B cell (primary cell): ENCODE results near the gene CALM3. TPM values are rescaled to one million over a fixed set of nuclear protein-coding genes. Genes with fewer than 3 reads are reported as not detected.

Experiments
- ATAC-seq: fragments of 200-7000 bp; cut with Tn5 transposase; one replicate; pipeline ENCODE4 v1.10.0; 2021; ENCODE audit warnings: low read depth, mild to moderate bottlenecking, moderate number of reproducible peaks, moderate library complexity
- CTCF ChIA-PET: fragments of 350-600 bp; sonication (Branson Sonifier 250); formaldehyde crosslinking; loops from one replicate; lab custom pipeline; 2021; ENCODE audit warnings: antibody characterized with exemption, inconsistent platforms; lab: Charles Lee
- POLR2A ChIA-PET: fragments of 350-600 bp; sonication (Branson Sonifier 250); formaldehyde crosslinking; loops from one replicate; lab custom pipeline; 2021; ENCODE audit warnings: antibody characterized with exemption; lab: Charles Lee
- DNase-seq: peaks from one replicate; pipeline ENCODE4 v3.0.0; 2013
- H2AFZ ChIP-seq: 2 replicates; pipeline ENCODE4 v1.6.1; 2012; ENCODE audit warnings: mild to moderate bottlenecking, low read depth, low read length; ENCODE audit not compliant: insufficient read depth, poor library complexity, severe bottlenecking
- H3K27ac ChIP-seq, 2 donors: 1 replicate in 1 of 2; 2 replicates in 1 of 2; pipeline ENCODE4 v1.5.1; 2012 to 2013; ENCODE audit warnings: low read length in 2 of 2, mild to moderate bottlenecking in 2 of 2, moderate library complexity in 1 of 2
- H3K27me3 ChIP-seq, 4 experiments: fragments of 200-600 bp in 1 of 4; sonication (generic) in 1 of 4; replicated peaks in 1 of 4; 1 replicate in 2 of 4; 2 replicates in 2 of 4; pipeline versions ENCODE4 v1.6.1 to v1.7.0; 2013 to 2016; ENCODE audit warnings: low read length in 3 of 4, mild to moderate bottlenecking in 2 of 4, mixed read lengths in 1 of 4, moderate library complexity in 1 of 4; ENCODE audit not compliant: insufficient read depth in 4 of 4, control insufficient read depth in 3 of 4; ENCODE audit errors: control extremely low read depth in 1 of 4
- H3K36me3 ChIP-seq, 2 experiments: replicated peaks in 1 of 2; 1 replicate in 1 of 2; 2 replicates in 1 of 2; pipeline versions ENCODE4 v1.6.1 to v1.7.1; 2013; ENCODE audit warnings: low read length in 1 of 2; ENCODE audit not compliant: insufficient read depth in 2 of 2, control insufficient read depth in 1 of 2; ENCODE audit errors: control extremely low read depth in 1 of 2, extremely low read depth in 1 of 2
- H3K4me1 ChIP-seq, 2 donors: fragments of 200-600 bp in 1 of 2; sonication (generic) in 1 of 2; 1 replicate in 1 of 2; 2 replicates in 1 of 2; pipeline versions ENCODE4 v1.5.1 to v1.6.1; 2013 to 2017; ENCODE audit warnings: low read length in 2 of 2; ENCODE audit not compliant: control insufficient read depth in 2 of 2, insufficient read depth in 2 of 2
- H3K4me2 ChIP-seq: replicated peaks from 2 replicates; pipeline ENCODE3; 2012; ENCODE audit warnings: mild to moderate bottlenecking, low read depth, low read length; ENCODE audit not compliant: poor library complexity, severe bottlenecking
- H3K4me3 ChIP-seq, 5 experiments: fragments of 200-600 bp in 1 of 5; sonication (generic) in 1 of 5; 1 replicate in 3 of 5; 2 replicates in 2 of 5; pipeline versions ENCODE4 v1.5.1 to v1.7.0; 2011 to 2016; ENCODE audit warnings: low read length in 4 of 5, mild to moderate bottlenecking in 4 of 5, low read depth in 2 of 5, control low read depth in 1 of 5, moderate library complexity in 1 of 5; ENCODE audit not compliant: insufficient read depth in 1 of 5; ENCODE audit errors: control extremely low read depth in 1 of 5, extremely low read depth in 1 of 5
- H3K79me2 ChIP-seq: fragments of 200-600 bp; sonication (generic); one replicate; pipeline ENCODE4 v1.6.0; 2016; ENCODE audit warnings: low read length; ENCODE audit not compliant: control insufficient read depth, insufficient read depth
- H3K9ac ChIP-seq: fragments of 200-600 bp; sonication (generic); 2 replicates; pipeline ENCODE4 v1.6.1; 2017; ENCODE audit warnings: mild to moderate bottlenecking, low read length, moderate library complexity
- H3K9me3 ChIP-seq, 3 donors: one replicate each; pipeline versions ENCODE4 v1.6.1 to v1.7.1; 2013; ENCODE audit warnings: low read length in 2 of 3; ENCODE audit not compliant: control insufficient read depth in 2 of 3, insufficient read depth in 1 of 3; ENCODE audit errors: control extremely low read depth in 1 of 3
- H4K20me1 ChIP-seq: 2 replicates; pipeline ENCODE4 v1.6.0; 2012; ENCODE audit warnings: mild to moderate bottlenecking, low read length; ENCODE audit not compliant: insufficient read depth, control insufficient read depth, poor library complexity, severe bottlenecking
- H3K27ac Mint-ChIP-seq: one replicate; pipeline ENCODE4 v1.8.0; 2021; ENCODE audit warnings: mixed read lengths
- H3K27me3 Mint-ChIP-seq: one replicate; pipeline ENCODE4 v1.8.0; 2021; ENCODE audit warnings: mixed read lengths
- H3K4me1 Mint-ChIP-seq: one replicate; pipeline ENCODE4 v1.8.0; 2021; ENCODE audit warnings: mixed read lengths
- H3K4me3 Mint-ChIP-seq: one replicate; pipeline ENCODE4 v1.8.0; 2021; ENCODE audit warnings: mixed read lengths
- H3K9me3 Mint-ChIP-seq: one replicate; pipeline ENCODE4 v1.8.0; 2022; ENCODE audit warnings: mixed read lengths; ENCODE audit not compliant: insufficient read depth
- CTCF ChIP-seq: fragments of 200-600 bp; IDR thresholded peaks from one replicate; pipeline ENCODE4 v1.8.0; 2022; ENCODE audit warnings: antibody characterized with exemption, mild to moderate bottlenecking
- EZH2 ChIP-seq: IDR thresholded peaks from 2 replicates; pipeline ENCODE4 v1.6.1; 2012; ENCODE audit warnings: borderline replicate concordance, low read depth, mild to moderate bottlenecking, moderate library complexity, low read length; ENCODE audit not compliant: insufficient read depth, poor library complexity, severe bottlenecking
- WGBS: methylation state at CpG from one replicate; pipeline ENCODE4 v1.1.5; 2013; ENCODE audit warnings: missing lambda C conversion rate; ENCODE audit not compliant: insufficient coverage; 5-methylcytosine and 5-hydroxymethylcytosine counted together
- intact Hi-C: fragments of 100-400 bp; cut with micrococcal nuclease; formaldehyde crosslinking; loops from one replicate; pipeline ENCODE4 v1.10.0; 2022
- polyA plus RNA-seq: library from polyadenylated mRNA; depleted of rRNA; stranded (reverse); fragments of >200 nt; gene quantifications from 2 replicates; pipeline ENCODE4 v1.2.3, GENCODE V29; 2012
- total RNA-seq, 2 donors: library from RNA; stranded (reverse); fragments of 120-200 nt in 1 of 2; gene quantifications; 1 replicate in 1 of 2; 2 replicates in 1 of 2; pipeline versions ENCODE4 v1.2.3 to v1.2.4, GENCODE V29; 2013 to 2022

CALM3 gene
- total and polyA plus RNA-seq, 2 donors (not counting 1 experiment from before 2014, with no cell fraction given), result 99.0 to 99.3 TPM

- Histone ChIP-seq H3K4me2 (peak overlapping the region; percentile 89), H4K20me1 (no peaks in the 10 kb centered on the region), H3K79me2 (no peaks in the 10 kb centered on the region), H3K9me3 (peaks cover 0 to 5% (median 0%) of the 10 kb centered on the region in 3 donors), H2AFZ (peak overlapping the region; percentile 39), H3K4me3 (peak overlapping the region in 4 of 5 experiments; percentile 12 to 47 (median 24)), H3K27ac (no peak overlapping the region), H3K27me3 (peaks cover 0 to 14% (median 3%) of the 10 kb centered on the region in 4 experiments), H3K9ac (peak overlapping the region; percentile 47), H3K4me1 (peaks cover 46 to 56% of the 10 kb centered on the region in 2 donors), H3K36me3 (no peaks in the 10 kb centered on the region)
- peaks cover 29% of the 10 kb centered on the region for H3K4me1 Mint-ChIP-seq
- no peaks in the 10 kb centered on the region for H3K9me3 Mint-ChIP-seq
- ChIA-PET POLR2A (interaction anchor here (0.6 to 3.0 kb wide), 6 partner anchors 10 to 610 kb away, joined by 3 to 12 read pairs (median 6); partner anchors contain the start of gene CALM3), CTCF (interaction anchor here (1.5 to 5.7 kb wide), 3 partner anchors 18 to 27 kb away, joined by 7 to 47 read pairs (median 11); partner anchors contain the start of gene DACT3)
- TF ChIP-seq EZH2, result no peak
- TF ChIP-seq CTCF, result no peak
- peak overlapping the region; percentile 82 for H3K4me3 Mint-ChIP-seq
- H3K27ac Mint-ChIP-seq, result peak overlapping the region; percentile 73
- H3K27me3 Mint-ChIP-seq, result peaks cover 7% of the 10 kb centered on the region
- WGBS, result 7% methylated on average over 19 of the region's 23 CpGs
- no peak for ATAC-seq
- DNase-seq, result no peak
- intact Hi-C loops, result loop anchor here (1.0 kb wide), 4 partner anchors 16 to 34 kb away; partner anchors contain the start of gene DACT3
Observed at GRCh38 chr19:46634656-46635218, 33.6 kb downstream of the CALM3 start.
